ENCODE measurements around the gene NOTUM. TPM values are rescaled to one million over a fixed set of nuclear protein-coding genes. Genes with fewer than 3 reads are reported as not detected.

NOTUM gene
- total RNA-seq, 4 donors from 2014 or later, result not detected

GRCh38 chr17:82003411-82004381 lies 42.7 kb upstream of the NOTUM start:
- peak; percentile 50 to 72 for DNase-seq (ENCODE audit: low spot score in 2 of 2)
- WGBS, 2 donors, result 49 to 61% methylated on average over 37 to 52 of the region's 53 CpGs
- Histone ChIP-seq H3K36me3 (peaks cover 0 to 6% (median 0%) of the 10 kb centered on the region in 3 donors), H3K4me1 (peaks cover 0 to 55% (median 19%) of the 10 kb centered on the region in 4 donors), H3K4me3 (no peak overlapping the region), H3K27me3 (no peaks in the 10 kb centered on the region), H3K27ac (peak overlapping the region in 2 of 4 donors; percentile 57 to 60), H3K9me3 (no peaks in the 10 kb centered on the region)
- TF ChIP-seq POLR2A (IDR thresholded peaks at IDR 0.05) (no peak), EP300 (IDR thresholded peaks at IDR 0.05) (peak in 1 of 2 donors; percentile 68)
- TF ChIP-seq, protein P1, sequence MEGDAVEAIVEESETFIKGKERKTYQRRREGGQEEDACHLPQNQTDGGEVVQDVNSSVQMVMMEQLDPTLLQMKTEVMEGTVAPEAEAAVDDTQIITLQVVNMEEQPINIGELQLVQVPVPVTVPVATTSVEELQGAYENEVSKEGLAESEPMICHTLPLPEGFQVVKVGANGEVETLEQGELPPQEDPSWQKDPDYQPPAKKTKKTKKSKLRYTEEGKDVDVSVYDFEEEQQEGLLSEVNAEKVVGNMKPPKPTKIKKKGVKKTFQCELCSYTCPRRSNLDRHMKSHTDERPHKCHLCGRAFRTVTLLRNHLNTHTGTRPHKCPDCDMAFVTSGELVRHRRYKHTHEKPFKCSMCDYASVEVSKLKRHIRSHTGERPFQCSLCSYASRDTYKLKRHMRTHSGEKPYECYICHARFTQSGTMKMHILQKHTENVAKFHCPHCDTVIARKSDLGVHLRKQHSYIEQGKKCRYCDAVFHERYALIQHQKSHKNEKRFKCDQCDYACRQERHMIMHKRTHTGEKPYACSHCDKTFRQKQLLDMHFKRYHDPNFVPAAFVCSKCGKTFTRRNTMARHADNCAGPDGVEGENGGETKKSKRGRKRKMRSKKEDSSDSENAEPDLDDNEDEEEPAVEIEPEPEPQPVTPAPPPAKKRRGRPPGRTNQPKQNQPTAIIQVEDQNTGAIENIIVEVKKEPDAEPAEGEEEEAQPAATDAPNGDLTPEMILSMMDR (IDR thresholded peaks at IDR 0.05), result no peak

DNA sequence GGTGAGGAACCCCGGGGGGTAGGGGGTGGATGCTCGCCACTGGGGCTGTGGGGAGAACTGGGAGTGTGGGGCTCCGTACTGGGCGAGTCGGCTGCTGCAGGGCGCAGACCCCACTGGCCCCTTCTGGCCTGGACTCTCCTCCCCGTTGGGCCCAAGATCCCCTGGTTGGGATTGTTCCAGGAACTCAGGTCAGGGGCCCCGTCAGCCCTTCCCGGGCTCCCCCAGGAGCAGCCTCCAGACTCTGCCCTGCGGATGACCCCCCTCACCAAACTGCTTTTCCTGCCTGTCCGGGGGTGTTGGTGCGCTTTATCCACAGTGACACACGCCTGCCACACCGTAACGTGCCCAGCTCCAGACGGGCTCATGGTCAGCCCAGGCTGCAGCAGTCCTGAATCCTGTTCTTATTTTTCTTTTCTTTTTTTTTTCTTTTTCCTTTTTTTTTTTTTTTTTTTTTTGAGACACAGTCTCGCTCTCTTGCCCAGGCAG lies 40.6 kb upstream of the NOTUM start:
- no peak overlapping the region for H3K4me3 ChIP-seq
- DNase-seq (ENCODE audit: low spot score in 2 of 2), result no peak
- TF ChIP-seq, protein P1 (IDR thresholded peaks at IDR 0.05), result no peak
- no peak for TF ChIP-seq EP300 (IDR thresholded peaks at IDR 0.05)
- no peak for TF ChIP-seq POLR2A (IDR thresholded peaks at IDR 0.05)
- H3K4me1 ChIP-seq, result peaks cover 0 to 34% (median 16%) of the 10 kb centered on the region in 4 donors
- no peaks in the 10 kb centered on the region for H3K27me3 ChIP-seq
- no peak overlapping the region for H3K27ac ChIP-seq
- peaks cover 0 to 11% (median 0%) of the 10 kb centered on the region in 3 donors for H3K36me3 ChIP-seq
- no peaks in the 10 kb centered on the region for H3K9me3 ChIP-seq
- 78% methylated on average over 14 to 15 of the region's 17 CpGs for WGBS, 2 donors

- TF ChIP-seq POLR2A (IDR thresholded peaks at IDR 0.05) (no peak), EP300 (IDR thresholded peaks at IDR 0.05) (no peak)
- TF ChIP-seq, protein P1 (IDR thresholded peaks at IDR 0.05), result no peak
- no peak overlapping the region for H3K27ac ChIP-seq
- WGBS, 2 donors, result 72 to 78% methylated on average over 19 to 25 of the region's 32 CpGs
- peaks cover 0 to 28% (median 13%) of the 10 kb centered on the region in 4 donors for H3K4me1 ChIP-seq
- no peaks in the 10 kb centered on the region for H3K9me3 ChIP-seq
- no peak for DNase-seq (ENCODE audit: low spot score in 2 of 2)
- H3K36me3 ChIP-seq, result peaks cover 0 to 18% (median 0%) of the 10 kb centered on the region in 3 donors
- no peaks in the 10 kb centered on the region for H3K27me3 ChIP-seq
- no peak overlapping the region for H3K4me3 ChIP-seq
Measured at GRCh38 chr17:82000803-82001570, 40.0 kb upstream of the NOTUM start.

DNA sequence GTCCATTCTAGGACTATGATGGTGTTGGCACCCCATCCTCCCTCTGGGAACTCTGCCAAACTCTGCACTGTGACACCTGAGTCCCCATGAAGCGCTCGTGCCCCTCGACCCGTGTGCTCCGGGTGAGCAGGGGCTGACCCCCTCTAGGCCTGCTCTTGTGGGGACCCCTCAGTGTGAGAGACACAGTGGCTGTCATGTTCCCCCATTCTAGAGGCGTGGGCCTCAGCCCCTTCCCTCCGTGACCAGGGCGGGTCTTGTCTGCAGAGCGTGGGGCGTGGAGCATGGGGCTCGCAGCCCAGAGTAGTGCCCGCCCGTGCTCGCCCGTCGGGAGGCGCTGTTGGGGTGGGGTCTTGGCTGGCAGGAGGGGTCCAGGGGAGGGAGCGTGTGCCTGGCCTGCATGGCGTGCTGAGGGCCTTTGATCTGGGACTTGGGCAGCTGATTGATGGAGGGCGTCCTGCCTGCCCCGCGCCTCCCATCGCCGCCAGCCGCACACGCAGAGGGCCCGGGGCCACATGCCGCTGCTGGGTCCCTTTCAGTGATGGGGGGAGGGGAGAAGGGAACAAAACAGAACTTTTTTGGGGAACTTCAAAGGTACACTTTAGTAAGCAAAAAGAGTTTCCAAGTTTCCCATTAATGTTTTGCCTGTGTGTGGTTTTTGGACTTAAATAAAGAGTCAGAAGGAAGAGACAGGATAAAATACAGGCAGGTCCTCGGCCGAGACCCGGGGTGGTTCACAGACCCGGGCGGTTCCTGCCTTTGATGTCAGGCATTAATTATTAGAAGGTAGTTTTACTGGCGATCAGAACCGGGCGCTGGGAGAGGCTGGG lies 39.2 kb upstream of the NOTUM start:
- TF ChIP-seq EP300 (IDR thresholded peaks at IDR 0.05) (no peak), POLR2A (IDR thresholded peaks at IDR 0.05) (no peak)
- TF ChIP-seq, protein P1 (IDR thresholded peaks at IDR 0.05), result no peak
- Histone ChIP-seq H3K4me1 (peaks cover 0 to 32% (median 16%) of the 10 kb centered on the region in 4 donors), H3K9me3 (no peaks in the 10 kb centered on the region), H3K27me3 (no peaks in the 10 kb centered on the region), H3K27ac (no peak overlapping the region), H3K4me3 (no peak overlapping the region), H3K36me3 (peaks cover 0 to 20% (median 0%) of the 10 kb centered on the region in 3 donors)
- no peak for DNase-seq (ENCODE audit: low spot score in 2 of 2)
- WGBS, 2 donors, result 78 to 79% methylated on average over 33 to 36 of the region's 36 CpGs
